Mesangial cell (primary cell): ENCODE results near the gene NLGN4Y. TPM values are rescaled to one million over a fixed set of nuclear protein-coding genes. Genes with fewer than 3 reads are reported as not detected.

Source experiments
- total RNA-seq: library from RNA; depleted of rRNA; stranded (reverse); fragments of >200 nt; gene quantifications from 2 replicates; pipeline ENCODE4 v1.2.3, GENCODE V29; 2015

Gene NLGN4Y
- not detected in 2 replicates for total RNA-seq

DNA sequence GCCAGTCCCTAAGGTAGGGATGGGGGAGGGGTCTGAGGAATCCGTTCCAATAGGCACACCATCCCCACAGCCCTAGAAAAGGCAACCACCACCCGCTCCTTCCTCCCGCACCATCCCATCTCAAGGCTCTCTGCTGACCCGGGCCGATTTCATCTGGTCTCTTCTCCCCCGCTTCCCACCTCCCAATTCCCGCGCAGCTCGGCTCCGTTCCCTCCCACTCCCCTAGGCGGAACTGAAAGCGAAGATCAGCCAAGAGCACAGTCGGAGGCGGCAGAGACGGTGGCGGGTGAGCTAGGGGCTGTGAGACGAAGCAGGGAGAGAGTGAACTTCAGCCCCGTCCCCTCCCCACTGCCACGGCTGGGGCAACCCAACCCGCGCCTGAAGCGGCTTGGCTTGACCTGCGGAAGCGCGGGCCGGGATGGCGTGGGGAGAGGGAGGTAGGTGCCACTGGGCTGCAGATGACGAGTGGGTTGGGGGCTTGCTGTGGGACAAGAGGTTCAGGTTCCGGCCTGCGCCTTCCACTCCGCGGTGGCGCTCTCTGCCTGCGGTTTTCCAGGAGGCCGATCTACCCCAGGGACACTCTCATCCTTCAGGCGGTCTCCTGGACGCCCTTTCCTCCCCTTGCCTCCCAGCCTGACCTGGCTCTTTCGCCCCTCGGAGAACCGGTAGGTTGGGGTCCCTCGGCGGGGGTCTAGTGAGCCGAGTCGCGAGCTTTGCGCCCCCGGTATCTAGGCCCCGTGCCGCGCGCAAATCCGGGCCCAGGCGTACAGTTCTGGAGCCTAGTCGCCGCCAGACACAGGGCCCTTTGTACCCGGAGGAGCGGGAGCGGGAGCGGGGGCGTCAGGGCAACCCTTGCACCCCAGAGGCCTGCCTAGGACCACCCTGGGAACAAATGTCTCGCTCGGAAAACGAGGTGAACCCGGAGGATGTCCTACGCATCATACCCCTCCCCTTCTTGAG, at the start of gene NLGN4Y:
NLGN4Y (plus strand) TSS at position 258 of the 960 bp plus-strand sequence. CDS start 97,591 bp downstream, outside the sequence.

